Measurements from ENCODE around the gene LY86.

GRCh38 chr6:6659600-6660327 is 71.2 kb downstream of the LY86 start:
- TF ChIP-seq CTCF (IDR thresholded peaks at IDR 0.05) (no peak), FOXJ3 (CRISPR knock-in tag; IDR thresholded peaks at IDR 0.05) (no peak), MEF2A (IDR thresholded peaks at IDR 0.05; ENCODE audit: borderline replicate concordance, low read depth) (no peak), CHD2 (IDR thresholded peaks at IDR 0.05; ENCODE audit: low read length, partially characterized antibody) (no peak), POLR2AphosphoS5 (IDR thresholded peaks at IDR 0.05; ENCODE audit: low read depth, low read length) (no peak), NRF1 (IDR thresholded peaks at IDR 0.05; ENCODE audit: low read depth, low read length) (no peak), RXRA (IDR thresholded peaks at IDR 0.05; ENCODE audit: borderline replicate concordance, low read depth) (no peak), USF2 (IDR thresholded peaks at IDR 0.05; ENCODE audit: borderline replicate concordance, low read depth, low read length) (no peak), JUND (IDR thresholded peaks at IDR 0.05) (no peak)
- TF ChIP-seq, protein P1, sequence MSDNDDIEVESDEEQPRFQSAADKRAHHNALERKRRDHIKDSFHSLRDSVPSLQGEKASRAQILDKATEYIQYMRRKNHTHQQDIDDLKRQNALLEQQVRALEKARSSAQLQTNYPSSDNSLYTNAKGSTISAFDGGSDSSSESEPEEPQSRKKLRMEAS (IDR thresholded peaks at IDR 0.05; ENCODE audit: low read depth): no peak
